GM12878 (cell line): ENCODE results near the gene STXBP3. TPM values are rescaled to one million over a fixed set of nuclear protein-coding genes. Genes with fewer than 3 reads are reported as not detected.

Experiments
- ATAC-seq: fragments of 200-7000 bp; cut with Tn5 transposase; 3 replicates; pipeline ENCODE4 v1.9.1; 2020; ENCODE audit warnings: mild to moderate bottlenecking, moderate library complexity
- BruUV-seq: library from RNA; stranded (reverse); fragments of 400-500 nt; replicated peaks from 2 replicates; lab custom pipeline; 2021; lab: Mats Ljungman, UMichigan
- CTCF ChIA-PET: fragments of 300-600 bp; sonication (Branson Sonifier 250); formaldehyde crosslinking; extraction: SDS; loops from one replicate; lab custom pipeline; 2021; ENCODE audit warnings: inconsistent platforms; lab: Yijun Ruan, JAX
- POLR2A ChIA-PET: fragments of 350-600 bp; formaldehyde crosslinking; extraction: SDS; loops from one replicate; lab custom pipeline; 2021; ENCODE audit warnings: inconsistent platforms; lab: Charles Lee
- RAD21 ChIA-PET: fragments of 300-600 bp; sonication (Branson Sonifier 250); formaldehyde crosslinking; loops from one replicate; lab custom pipeline; 2023; ENCODE audit warnings: antibody characterized with exemption; ENCODE audit not compliant: unreplicated experiment; lab: Charles Lee
- SMC1A ChIA-PET: fragments of 300-600 bp; sonication (Branson Sonifier 250); formaldehyde crosslinking; loops from one replicate; lab custom pipeline; 2023; ENCODE audit not compliant: unreplicated experiment, uncharacterized antibody; lab: Charles Lee
- DNase-seq: peaks from one replicate; pipeline ENCODE4 v3.0.0-alpha.2; 2011; ENCODE audit warnings: low read depth, low spot score
- FAIRE-seq: peaks from 3 replicates; lab custom pipeline; 2011; peaks lifted over from hg19 to GRCh38; lab: Jason Lieb, UNC
- H2AFZ ChIP-seq: 2 replicates; pipeline ENCODE4 v1.6.0; 2011; ENCODE audit warnings: low read depth, low read length, control low read depth; ENCODE audit not compliant: control insufficient read depth
- H3K27ac ChIP-seq: 2 replicates; pipeline ENCODE4 v1.5.1; 2011; ENCODE audit warnings: control low read depth; ENCODE audit not compliant: control insufficient read depth, insufficient read depth
- H3K27me3 ChIP-seq, 2 experiments: replicated peaks in 1 of 2; 2 replicates each; pipeline versions ENCODE4 v1.6.0 to v1.6.1; 2011; ENCODE audit warnings: low read length in 1 of 2; ENCODE audit not compliant: control insufficient read depth in 2 of 2, insufficient read depth in 2 of 2
- H3K36me3 ChIP-seq, 2 experiments: 2 replicates each; pipeline ENCODE4 v1.5.1; 2011; ENCODE audit warnings: low read length in 1 of 2; ENCODE audit not compliant: control insufficient read depth in 2 of 2, insufficient read depth in 2 of 2
- H3K4me1 ChIP-seq: 2 replicates; pipeline ENCODE4 v1.6.1; 2011; ENCODE audit warnings: mild to moderate bottlenecking, low read length, moderate library complexity, mixed read lengths; ENCODE audit not compliant: control insufficient read depth, insufficient read depth
- H3K4me2 ChIP-seq: 2 replicates; pipeline ENCODE4 v1.6.0; 2011; ENCODE audit warnings: control low read depth; ENCODE audit not compliant: control insufficient read depth, insufficient read depth
- H3K4me3 ChIP-seq: fragments of 200-600 bp; sonication (generic); 2 replicates; pipeline ENCODE4 v1.5.1; 2016
- H3K79me2 ChIP-seq: 2 replicates; pipeline ENCODE4 v1.6.0; 2011; ENCODE audit warnings: low read length; ENCODE audit not compliant: control insufficient read depth, insufficient read depth
- H3K9ac ChIP-seq: 2 replicates; pipeline ENCODE4 v1.8.0; 2011; ENCODE audit warnings: low read length, control low read depth, mixed read lengths; ENCODE audit not compliant: control insufficient read depth, insufficient read depth
- H3K9me3 ChIP-seq: replicated peaks from 3 replicates; pipeline ENCODE4 v1.5.1; 2011; ENCODE audit warnings: mild to moderate bottlenecking, low read length; ENCODE audit not compliant: control insufficient read depth, insufficient read depth
- H4K20me1 ChIP-seq: 2 replicates; pipeline ENCODE4 v1.6.0; 2011; ENCODE audit not compliant: control insufficient read depth, insufficient read depth
- FOXM1 ChIP-seq: IDR thresholded peaks from 2 replicates; pipeline ENCODE4 v1.6.1; 2012; ENCODE audit warnings: low read depth, mild to moderate bottlenecking, inconsistent platforms, low read length, moderate library complexity
- IRF3 ChIP-seq: fragments of 450-650 bp; IDR thresholded peaks from 2 replicates; pipeline ENCODE4 v1.6.1; 2014; ENCODE audit warnings: mild to moderate bottlenecking
- MEF2B ChIP-seq: fragments of 450-650 bp; IDR thresholded peaks from 2 replicates; pipeline ENCODE4 v1.6.1; 2018; ENCODE audit warnings: mild to moderate bottlenecking, moderate library complexity; ENCODE audit not compliant: partially characterized antibody, poor library complexity, severe bottlenecking
- MLLT1 ChIP-seq: fragments of 450-650 bp; IDR thresholded peaks from 2 replicates; pipeline ENCODE4 v1.6.1; 2016; ENCODE audit warnings: mild to moderate bottlenecking
- MTA2 ChIP-seq: fragments of 450-650 bp; IDR thresholded peaks from 2 replicates; pipeline ENCODE4 v1.6.1; 2016; ENCODE audit warnings: low read depth, mild to moderate bottlenecking, moderate library complexity
- RUNX3 ChIP-seq: IDR thresholded peaks from 2 replicates; pipeline ENCODE4 v1.6.1; 2012; ENCODE audit warnings: low read length, inconsistent platforms
- SRF ChIP-seq, 2 experiments: IDR thresholded peaks; 2 replicates each; pipeline ENCODE4 v1.6.1; 2011; ENCODE audit warnings: low read depth in 2 of 2, low read length in 2 of 2, mild to moderate bottlenecking in 1 of 2, moderate library complexity in 1 of 2
- SUZ12 ChIP-seq: fragments of 200-600 bp; sonication (generic); IDR thresholded peaks from one replicate; pipeline ENCODE4 v1.6.1; 2018; ENCODE audit warnings: antibody characterized with exemption, mild to moderate bottlenecking; ENCODE audit not compliant: unreplicated experiment
- ZNF217 ChIP-seq: fragments of 450-650 bp; IDR thresholded peaks from 2 replicates; pipeline ENCODE4 v1.6.1; 2017; ENCODE audit warnings: antibody characterized with exemption, mild to moderate bottlenecking
- ZNF24 ChIP-seq: fragments of 450-650 bp; IDR thresholded peaks from 2 replicates; pipeline ENCODE4 v1.6.1; 2017; ENCODE audit warnings: antibody characterized with exemption, mild to moderate bottlenecking
- WGBS: methylation state at CpG from one replicate; pipeline ENCODE4 v1.1.6; 2016; ENCODE audit warnings: low lambda C conversion rate; ENCODE audit not compliant: insufficient replicate concordance, insufficient coverage; ENCODE audit errors: missing lambda C conversion rate; 5-methylcytosine and 5-hydroxymethylcytosine counted together
- in situ Hi-C: fragments of 300-500 bp; cut with MboI; formaldehyde crosslinking; loops from 9 replicates; pipeline ENCODE4 v1.14.3; 2018; ENCODE audit warnings: mixed read lengths
- intact Hi-C: fragments of 100-400 bp; cut with micrococcal nuclease; formaldehyde crosslinking; loops from one replicate; pipeline ENCODE4 v1.14.2; 2022; ENCODE audit not compliant: unreplicated experiment
- polyA plus RNA-seq, 11 experiments: library from polyadenylated mRNA; depleted of rRNA in 4 of 11; unstranded in 6 of 11; stranded (reverse) in 5 of 11; fragments of >200 nt; fragmentation: Nextera tagmentation in 4 of 11; fragmentation: Illumina TruSeq in 1 of 11; extraction: Ambion mirVana in 4 of 11; extraction: Trizol in 1 of 11; gene quantifications; 1 replicate in 1 of 11; 2 replicates in 10 of 11; pipeline versions ENCODE4 v1.2.1 to v1.2.3, GENCODE V29; 2011 to 2016; ENCODE audit warnings: inconsistent platforms in 2 of 11, missing spikeins in 2 of 11, low read depth in 1 of 11
- total RNA-seq, 4 experiments: library from RNA; depleted of rRNA in 3 of 4; stranded (reverse); fragments of >200 nt in 3 of 4; fragmentation: Illumina TruSeq in 1 of 4; extraction: Trizol in 1 of 4; gene quantifications; 2 replicates each; pipeline versions ENCODE4 v1.2.1 to v1.2.3, GENCODE V29; 2013 to 2021
- TF ChIP-seq, protein P1 (sequence below): fragments of 450-650 bp; IDR thresholded peaks from 2 replicates; pipeline ENCODE4 v1.6.1; 2017; ENCODE audit warnings: borderline replicate concordance
- TF ChIP-seq, protein P2 (sequence below): fragments of 450-650 bp; IDR thresholded peaks from 2 replicates; pipeline ENCODE4 v1.6.1; 2017; ENCODE audit warnings: mild to moderate bottlenecking

The STXBP3 gene
- total and polyA plus RNA-seq, 10 of the 15 experiments (the other 5 are each of a cell fraction or from before 2014, with no cell fraction given) = 19.6 to 35.1 (median 27.3) TPM

DNA sequence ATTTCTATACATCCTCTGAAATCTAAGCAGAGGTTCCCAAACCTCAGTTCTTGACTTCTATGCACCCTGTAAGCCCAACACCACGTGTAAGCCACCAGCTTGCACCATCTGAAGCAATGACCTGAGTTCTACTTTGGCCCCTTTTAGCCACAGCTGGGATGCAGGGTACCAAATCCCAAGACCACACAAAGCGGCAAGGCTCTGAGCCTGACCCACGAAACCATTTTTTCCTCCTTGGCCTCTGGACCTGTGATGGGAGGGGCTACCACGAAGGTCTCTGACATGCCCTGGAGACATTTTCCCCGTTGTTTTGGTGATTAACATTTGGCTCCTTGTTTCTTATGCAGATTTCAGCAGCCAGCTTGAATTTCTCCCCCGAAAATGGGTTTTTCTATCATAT is 38.8 kb downstream of the STXBP3 start (continued):
- TF ChIP-seq IRF3 (no peak), RUNX3 (no peak), SUZ12 (no peak), SRF (IDR thresholded peaks at IDR 0.05; ENCODE audit: low read depth in 2 of 2, low read length in 2 of 2) (no peak), MEF2B (no peak)
- TF ChIP-seq, all 136 proteins: peak for 0

DNA sequence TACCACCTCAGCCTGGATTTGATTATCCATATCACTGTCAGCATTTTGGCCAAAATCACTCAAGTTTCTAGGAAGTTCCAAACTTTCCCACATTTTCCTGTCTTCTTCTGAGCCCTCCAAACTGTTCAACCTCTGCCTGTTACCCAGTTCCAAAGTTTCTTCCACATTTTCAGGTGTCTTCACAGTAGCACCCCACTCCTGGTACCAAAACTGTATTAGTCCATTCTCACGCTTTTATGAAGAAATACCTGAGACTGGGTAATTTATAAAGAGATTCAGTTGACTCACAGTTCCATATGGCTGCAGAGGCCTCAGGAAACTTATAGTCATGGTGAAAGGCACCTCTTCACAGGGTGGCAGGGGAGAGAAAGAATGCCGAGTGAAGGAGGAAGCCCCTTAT is 39.4 kb downstream of the STXBP3 start:
- Histone ChIP-seq H3K4me1 (no peaks in the 10 kb centered on the region), H3K79me2 (no peaks in the 10 kb centered on the region), H3K9ac (no peak overlapping the region), H3K27ac (no peak overlapping the region), H2AFZ (no peak overlapping the region), H3K9me3 (peaks cover 9% of the 10 kb centered on the region), H4K20me1 (no peaks in the 10 kb centered on the region), H3K4me3 (no peak overlapping the region), H3K27me3 (no peaks in the 10 kb centered on the region), H3K36me3 (peaks cover 3 to 8% of the 10 kb centered on the region in 2 experiments; a peak in 3 of 4 replicates), H3K4me2 (no peak overlapping the region)
- intact Hi-C loops = no loop called here
- ChIA-PET POLR2A (no interaction called here), RAD21 (no interaction called here), CTCF (no interaction called here), SMC1A (no interaction called here)
- DNase-seq = no peak
- TF ChIP-seq FOXM1 = no peak
- TF ChIP-seq ZNF217 = no peak
- TF ChIP-seq ZNF24 = no peak
- no peak for TF ChIP-seq MTA2
- no peak for TF ChIP-seq MLLT1
- TF ChIP-seq, protein P1, sequence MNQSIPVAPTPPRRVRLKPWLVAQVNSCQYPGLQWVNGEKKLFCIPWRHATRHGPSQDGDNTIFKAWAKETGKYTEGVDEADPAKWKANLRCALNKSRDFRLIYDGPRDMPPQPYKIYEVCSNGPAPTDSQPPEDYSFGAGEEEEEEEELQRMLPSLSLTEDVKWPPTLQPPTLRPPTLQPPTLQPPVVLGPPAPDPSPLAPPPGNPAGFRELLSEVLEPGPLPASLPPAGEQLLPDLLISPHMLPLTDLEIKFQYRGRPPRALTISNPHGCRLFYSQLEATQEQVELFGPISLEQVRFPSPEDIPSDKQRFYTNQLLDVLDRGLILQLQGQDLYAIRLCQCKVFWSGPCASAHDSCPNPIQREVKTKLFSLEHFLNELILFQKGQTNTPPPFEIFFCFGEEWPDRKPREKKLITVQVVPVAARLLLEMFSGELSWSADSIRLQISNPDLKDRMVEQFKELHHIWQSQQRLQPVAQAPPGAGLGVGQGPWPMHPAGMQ = no peak
- TF ChIP-seq, protein P2, sequence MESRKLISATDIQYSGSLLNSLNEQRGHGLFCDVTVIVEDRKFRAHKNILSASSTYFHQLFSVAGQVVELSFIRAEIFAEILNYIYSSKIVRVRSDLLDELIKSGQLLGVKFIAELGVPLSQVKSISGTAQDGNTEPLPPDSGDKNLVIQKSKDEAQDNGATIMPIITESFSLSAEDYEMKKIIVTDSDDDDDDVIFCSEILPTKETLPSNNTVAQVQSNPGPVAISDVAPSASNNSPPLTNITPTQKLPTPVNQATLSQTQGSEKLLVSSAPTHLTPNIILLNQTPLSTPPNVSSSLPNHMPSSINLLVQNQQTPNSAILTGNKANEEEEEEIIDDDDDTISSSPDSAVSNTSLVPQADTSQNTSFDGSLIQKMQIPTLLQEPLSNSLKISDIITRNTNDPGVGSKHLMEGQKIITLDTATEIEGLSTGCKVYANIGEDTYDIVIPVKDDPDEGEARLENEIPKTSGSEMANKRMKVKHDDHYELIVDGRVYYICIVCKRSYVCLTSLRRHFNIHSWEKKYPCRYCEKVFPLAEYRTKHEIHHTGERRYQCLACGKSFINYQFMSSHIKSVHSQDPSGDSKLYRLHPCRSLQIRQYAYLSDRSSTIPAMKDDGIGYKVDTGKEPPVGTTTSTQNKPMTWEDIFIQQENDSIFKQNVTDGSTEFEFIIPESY = no peak
- no TSS peak for BruUV-seq
- no peak for FAIRE-seq
- in situ Hi-C loops = no loop called here
- 94% methylated on average over 2 of the region's 2 CpGs for WGBS
- ATAC-seq = no peak
